Measurements from ENCODE around the gene SLC25A21.

SLC25A21 gene

DNA sequence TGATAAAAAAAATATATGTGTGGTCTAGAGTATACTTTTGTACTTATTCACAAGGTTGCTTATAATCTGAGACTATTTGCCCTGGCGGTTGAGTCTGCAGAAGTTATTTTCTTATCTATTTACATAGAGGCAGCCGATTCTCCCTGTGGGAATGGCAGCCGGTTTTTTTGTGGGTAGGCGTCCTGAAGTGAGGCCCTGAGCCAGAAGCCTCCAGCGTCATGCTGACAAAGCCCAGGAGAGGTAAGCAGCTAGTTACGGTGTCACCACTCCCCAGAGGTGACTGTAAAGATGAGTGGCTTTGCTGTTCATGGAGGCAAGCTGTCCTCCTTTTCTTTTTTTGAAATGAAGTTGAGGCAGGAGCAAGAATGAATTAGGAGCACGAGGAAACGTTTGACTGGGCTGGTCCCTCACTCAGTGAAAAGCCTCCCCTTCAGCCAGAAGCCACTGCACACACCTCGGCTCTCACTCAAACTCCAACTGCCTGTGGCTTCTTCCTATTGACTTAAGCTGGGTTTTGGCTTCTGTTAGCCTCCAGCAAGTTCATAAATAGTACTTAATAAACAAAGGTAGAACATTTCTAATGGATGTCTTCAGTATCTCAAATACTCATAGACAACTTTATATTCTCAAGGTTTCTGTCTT, 489.2 kb downstream of the SLC25A21 start:
- no peak for ATAC-seq

DNA sequence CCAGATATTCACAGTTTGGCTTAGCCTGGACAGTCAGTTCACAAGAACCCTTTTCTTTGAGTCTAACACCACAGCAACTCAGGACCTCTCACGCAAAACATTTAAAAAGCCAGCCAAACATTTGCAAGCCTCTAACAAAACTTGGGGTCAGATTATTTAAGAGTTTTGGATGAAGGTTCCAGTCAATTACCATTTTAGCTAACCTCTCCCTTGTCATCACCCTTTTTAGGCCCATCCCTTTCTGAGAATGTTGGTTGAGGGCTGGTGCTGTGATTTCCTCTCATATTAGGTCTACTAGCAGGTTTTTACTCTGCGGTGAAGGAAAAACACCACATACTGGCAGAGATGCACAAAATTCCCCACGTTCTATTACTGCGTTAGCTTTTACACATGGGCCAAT, 490.1 kb downstream of the SLC25A21 start:
- ATAC-seq, result no peak

- ATAC-seq, result no peak
Measured at GRCh38 chr14:36676236-36676635, 496.2 kb downstream of the SLC25A21 start.

DNA sequence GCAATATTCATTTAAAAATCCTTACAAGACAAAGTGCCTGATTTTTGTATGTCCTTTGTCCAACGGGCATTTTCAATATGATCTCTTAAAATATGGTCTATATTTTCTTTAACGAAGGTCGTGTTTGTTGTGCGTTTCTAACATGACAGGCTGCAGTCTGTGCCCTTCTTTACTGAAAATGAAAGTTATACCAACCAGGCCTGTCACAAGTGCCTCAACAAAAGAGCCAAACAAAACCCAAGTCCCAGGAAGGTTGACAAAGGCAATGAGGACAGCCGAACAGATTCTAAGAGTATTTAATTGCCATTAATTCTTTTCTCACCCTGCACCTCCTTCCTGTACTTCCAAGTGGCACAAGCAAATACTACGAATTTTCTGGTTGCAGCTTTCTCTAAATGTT, 496.8 kb downstream of the SLC25A21 start:
- ATAC-seq, result no peak

DNA sequence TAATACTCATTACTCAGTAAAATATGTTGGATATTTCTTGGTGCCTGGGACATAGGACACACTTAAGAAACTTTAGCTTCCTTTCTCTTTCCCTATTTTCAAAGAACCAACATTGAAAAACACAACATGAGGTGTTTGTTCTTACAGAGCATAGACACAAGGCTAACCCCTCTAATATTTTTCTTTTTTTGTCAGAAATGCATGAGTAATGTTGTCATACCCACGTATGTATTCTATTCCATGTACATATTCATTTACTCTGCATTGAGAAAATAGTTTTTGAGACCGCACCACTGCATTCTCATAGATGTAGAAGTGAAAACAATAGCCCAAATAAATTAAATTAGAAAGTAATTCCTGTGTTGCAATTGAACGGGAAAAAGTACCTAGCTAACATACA, 497.7 kb downstream of the SLC25A21 start:
- no peak for ATAC-seq

DNA sequence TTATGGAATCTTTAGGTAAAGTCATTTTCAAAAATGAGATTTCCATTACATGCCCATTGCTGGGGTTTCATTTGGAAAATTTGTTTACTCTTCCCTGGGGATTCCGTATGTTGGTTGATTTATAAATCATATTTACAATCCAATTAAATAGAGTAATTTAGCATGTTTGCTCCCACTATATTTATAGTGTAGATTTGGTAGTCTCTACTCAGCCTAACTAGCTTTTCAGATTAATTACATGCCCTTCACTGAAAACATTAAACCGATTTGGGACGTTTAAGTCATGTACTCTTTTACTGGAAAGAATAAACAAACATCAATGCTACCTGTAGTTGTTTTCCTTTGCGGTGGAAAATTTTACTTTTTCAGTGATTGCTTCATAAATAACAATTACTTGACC, 500.3 kb downstream of the SLC25A21 start:
- no peak for ATAC-seq

GRCh38 chr14:36671149-36671548, 501.3 kb downstream of the SLC25A21 start:
- ATAC-seq, result no peak

DNA sequence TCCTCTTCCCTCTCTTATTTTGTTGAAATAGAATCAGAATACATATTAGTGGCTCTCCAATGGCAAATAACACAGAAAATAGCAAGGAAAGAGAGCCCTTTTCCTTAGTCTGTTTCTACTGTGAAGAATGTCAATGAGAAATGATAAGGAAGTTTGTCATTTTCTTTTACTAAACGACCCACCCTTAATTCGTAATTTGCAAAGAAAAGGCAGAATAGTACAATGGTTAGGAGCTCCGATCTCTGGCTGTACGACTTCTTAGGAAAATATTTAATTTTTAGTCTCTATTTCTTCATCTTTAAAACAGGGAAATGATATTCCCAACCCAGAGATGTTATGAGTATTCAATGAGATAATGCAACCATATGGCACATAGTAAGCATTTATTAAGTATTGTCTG, 504.7 kb downstream of the SLC25A21 start:
- ATAC-seq, result no peak

GRCh38 chr14:36666416-36667206, 505.8 kb downstream of the SLC25A21 start:
- ATAC-seq, result no peak

GRCh38 chr14:36665887-36666415, 506.5 kb downstream of the SLC25A21 start:
- no peak for ATAC-seq

DNA sequence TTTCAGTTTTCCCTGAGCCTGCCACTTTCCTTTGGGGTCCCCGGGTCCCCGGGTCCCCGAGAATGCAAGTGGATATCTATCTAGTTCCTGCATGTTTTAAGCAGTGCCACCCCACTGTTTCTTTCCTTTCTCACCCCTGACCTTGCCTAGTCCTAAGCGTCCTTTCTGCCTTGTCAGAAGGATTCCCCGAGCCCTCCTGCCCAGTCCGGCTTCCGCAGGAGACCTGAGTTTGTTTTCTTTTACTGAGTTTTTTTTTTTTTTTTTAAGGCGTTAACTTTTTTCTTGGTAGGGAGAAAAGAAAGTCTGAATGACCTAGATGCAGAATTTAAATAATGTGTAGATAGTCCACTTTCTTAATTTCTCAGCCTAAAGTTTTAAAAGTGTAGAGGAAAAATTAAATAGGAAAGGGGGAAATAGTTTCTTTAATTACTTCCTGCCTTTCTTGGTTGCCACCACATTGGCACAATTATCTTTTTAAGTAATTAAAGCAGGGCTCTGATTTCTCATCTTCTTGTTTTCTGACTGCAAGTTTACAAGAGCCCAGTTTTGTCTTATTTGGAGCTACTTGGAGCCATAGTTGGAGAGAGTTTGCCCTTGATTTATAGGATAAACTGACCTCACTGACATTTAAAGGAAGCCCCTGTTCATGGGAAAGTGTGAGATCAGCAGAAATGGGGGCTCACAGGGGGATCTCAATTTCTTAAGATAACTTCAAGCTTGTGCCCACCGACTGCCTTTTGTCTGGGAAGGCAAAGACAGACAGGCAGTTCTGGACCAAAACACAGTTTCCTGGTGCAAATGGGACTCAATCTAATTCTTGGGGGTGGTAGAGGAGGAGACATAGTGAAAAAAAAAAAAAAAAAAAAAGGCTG, 507.8 kb downstream of the SLC25A21 start:
- no peak for ATAC-seq

DNA sequence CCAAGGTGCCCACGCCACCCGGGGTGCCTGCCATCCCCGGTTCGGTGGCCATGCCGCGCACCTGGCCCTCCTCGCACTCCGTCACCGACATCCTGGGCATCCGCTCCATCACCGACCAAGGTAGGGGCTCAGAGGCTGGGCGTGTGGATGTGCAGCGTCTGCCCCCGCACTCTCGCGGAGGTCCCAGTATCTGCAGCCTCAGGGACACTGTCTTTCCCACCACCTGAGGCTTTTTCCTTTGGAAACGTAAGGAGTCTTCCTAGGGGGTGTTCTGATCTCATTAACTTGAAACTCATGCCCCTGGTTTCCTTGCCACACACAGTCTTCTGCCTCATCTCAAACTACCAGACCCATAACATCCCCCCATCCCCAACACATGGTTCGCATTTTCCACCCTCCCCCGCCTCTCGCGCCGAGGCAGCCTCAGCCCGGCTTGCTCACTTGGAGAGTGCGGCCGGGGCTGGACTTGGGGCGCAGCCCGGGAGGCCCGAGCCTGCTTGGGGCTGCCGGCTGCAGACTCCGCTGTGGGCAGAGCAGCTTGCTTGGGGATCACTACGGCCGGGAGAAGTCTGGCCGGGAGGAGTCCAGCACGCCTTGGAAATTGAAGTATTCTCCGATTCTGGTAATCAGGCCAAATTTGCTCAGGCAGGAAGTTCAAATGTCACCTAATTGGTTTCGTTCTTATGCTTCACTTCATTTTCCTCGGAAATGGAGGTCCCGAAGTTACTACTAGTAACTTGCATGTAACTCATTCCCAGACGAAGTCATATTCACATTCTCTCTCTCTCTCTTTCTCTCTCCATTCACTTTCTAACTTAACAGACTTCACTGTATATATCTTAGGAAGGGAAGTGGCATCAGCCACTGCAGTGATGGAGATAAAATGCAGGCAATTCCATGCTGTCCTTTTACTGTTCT, 508.7 kb downstream of the SLC25A21 start:
- ATAC-seq, result no peak

GRCh38 chr14:36662543-36663403, 509.6 kb downstream of the SLC25A21 start:
- no peak for ATAC-seq

DNA sequence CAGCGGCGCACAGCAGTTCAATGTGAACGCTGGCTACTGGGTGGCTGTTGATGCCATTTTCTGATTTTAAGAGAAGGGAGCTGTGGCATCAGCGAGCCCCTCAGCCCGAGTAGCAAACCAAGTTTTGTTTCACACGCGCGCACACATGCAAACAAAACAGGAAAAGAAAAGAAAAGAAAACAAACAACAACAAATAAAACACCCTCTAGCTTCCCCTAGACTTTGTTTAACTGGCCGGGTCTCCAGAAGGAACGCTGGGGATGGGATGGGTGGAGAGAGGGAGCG, 510.2 kb downstream of the SLC25A21 start:
- no peak for ATAC-seq

DNA sequence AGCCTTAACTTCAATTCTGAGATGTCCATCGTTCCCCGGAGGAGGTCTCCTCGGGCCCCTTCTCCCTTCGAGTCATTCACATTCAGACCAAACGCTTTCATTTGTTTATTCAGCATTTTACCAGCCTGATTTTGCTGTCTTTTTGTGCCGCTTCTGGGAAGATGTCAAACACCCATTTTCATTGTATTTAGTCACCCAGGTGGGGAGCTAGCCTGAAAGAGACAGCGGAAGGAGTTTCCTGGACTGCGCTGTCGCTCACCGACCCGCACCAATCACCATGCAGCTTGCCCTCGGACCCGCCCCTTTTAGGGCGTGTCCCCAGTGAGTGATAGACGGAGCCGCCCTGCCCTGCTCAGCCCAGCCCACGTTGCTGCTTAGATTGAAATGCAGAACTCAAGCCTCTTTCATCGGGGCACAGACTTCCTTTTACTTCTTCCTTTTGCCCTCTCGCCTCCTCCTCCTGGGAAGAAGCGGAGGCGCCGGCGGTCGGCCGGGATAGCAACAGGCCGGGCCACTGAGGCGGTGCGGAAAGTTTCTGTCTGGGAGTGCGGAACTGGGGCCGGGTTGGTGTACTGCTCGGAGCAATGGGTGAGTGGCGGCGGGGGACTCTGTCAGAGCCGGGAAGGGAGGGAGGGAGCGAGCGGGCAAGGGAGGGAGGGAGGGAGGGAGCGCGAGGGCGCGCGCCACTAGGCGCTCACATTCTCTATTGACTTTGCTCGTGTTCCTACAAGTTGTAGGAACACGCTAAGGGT, 510.7 kb downstream of the SLC25A21 start, which contains the start of gene PAX9:
Gene PAX9, plus strand, starts transcription at position 355 of the 752 bp plus-strand sequence. Its CDS starts 230 bp downstream, at position 585.
- ATAC-seq, result peak; percentile 58 to 83

DNA sequence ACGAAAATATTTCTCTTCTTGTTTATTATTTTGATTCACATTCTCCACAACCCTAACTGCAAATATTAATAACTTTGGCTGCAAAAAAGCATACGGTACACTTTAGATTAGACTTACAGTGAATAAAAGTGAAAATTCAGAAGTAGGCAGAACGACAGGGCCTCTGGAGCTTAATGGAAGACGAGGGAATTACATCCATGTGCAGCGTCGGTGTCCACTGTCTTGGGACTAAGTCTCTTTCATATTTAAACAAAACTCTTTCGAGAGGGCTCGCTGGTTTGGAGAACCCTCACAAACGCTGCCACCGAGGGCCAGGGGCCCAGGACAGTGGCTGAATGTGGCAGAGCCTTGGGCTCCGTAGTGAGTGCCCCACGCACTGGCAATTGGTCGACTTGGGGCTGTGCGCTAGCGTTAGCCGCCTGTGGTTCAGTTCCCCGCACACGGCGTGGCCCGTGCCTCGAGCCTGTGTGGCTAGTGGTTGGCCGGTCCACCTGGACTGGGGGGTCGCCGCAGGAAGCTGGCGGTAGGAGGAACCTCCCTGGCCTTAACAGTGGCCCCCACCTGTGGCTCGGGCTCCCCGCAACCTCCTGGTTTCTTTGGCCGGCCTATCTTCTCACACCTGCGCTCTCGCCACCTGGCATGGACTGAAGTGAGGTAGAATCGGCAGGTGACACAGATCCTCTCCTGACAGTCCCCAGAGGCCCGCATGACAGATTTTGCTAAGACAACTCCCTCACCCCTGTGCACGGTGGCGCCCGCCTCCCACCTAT, 511.5 kb downstream of the SLC25A21 start:
- no peak for ATAC-seq

DNA sequence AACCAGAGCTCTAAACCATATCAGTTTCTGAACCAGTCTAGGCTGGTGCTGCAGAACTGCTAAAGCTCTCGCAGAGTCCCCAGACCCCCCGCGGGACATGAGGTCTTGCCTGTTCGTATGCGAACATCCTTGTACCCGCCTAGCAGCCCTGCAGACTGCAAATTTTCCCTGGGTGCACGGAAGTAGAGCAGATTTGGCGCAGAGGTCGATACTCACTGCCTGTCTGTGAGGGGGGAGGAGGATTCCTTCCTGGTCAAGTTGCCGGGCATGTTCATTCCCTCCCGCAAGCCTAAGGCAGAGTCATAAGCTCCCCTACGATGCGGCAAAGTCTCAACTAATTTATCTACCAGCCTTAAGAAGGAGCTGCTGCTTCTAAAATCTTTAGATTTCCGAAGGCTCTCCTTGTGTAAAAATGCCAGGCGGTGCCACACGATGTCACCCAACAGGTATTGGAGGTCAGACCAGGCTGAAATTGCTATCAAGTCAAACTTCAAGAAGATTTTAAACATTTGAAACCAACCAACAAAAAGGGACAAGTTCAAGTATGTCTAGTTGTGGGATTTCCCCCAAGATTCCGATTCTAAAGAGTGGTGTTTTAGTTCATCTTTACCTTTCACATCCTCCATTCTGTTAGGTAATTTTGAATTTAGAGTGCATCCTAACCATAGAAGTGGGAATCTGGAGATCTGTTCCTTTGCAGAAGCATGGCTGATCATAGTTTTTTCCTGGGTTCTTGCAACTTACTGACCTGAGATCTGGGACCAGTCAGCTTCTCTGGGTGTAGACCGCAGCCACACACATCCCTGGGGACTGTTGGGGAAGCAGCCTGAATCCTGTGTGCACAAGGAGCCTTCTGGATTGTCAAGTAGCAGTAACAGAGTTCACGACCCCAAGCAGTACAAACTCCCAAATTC, 512.3 kb downstream of the SLC25A21 start:
- ATAC-seq, result no peak
